Gastroesophageal sphincter (tissue), 3 donors: Measurements from ENCODE around the gene IPO5.

ENCODE experiments used
- POLR2A ChIP-seq, 2 donors: fragments of 450-650 bp; IDR thresholded peaks; one replicate each; pipeline ENCODE4 v1.6.1; 2017; ENCODE audit warnings: antibody characterized with exemption in 2 of 2, mild to moderate bottlenecking in 2 of 2, moderate library complexity in 1 of 2
- POLR2AphosphoS5 ChIP-seq: sonication (generic); formaldehyde crosslinking; IDR thresholded peaks from one replicate; pipeline ENCODE4 v1.6.1; 2017; ENCODE audit warnings: antibody characterized with exemption
- TF ChIP-seq, protein P1 (sequence below), 4 experiments: fragments of 200-600 bp in 2 of 4; fragments of 450-650 bp in 2 of 4; sonication (generic) in 1 of 4; IDR thresholded peaks; one replicate each; pipeline ENCODE4 v1.5.1; 2017 to 2019; ENCODE audit warnings: antibody characterized with exemption in 4 of 4, mild to moderate bottlenecking in 2 of 4, moderate library complexity in 2 of 4

DNA sequence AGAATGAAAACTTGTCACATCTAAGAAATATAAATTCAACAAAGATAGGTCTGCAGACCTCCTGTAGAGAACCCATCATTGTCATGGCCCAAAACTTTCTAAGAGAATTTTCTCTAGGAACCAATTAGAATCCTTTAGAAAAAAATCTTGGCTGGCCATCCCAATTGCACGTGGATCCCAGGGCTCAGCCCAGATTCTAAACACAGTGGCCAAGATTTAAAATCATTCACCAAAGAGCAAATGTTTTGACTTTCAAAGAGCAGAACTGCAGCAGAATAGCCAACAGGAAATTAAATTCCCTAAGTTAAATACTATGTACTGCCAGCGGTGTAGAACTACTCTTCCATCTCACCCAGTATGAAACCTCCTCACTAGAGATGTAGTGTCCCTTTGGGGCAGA, 21.3 kb downstream of the IPO5 start:
- TF ChIP-seq, protein P1, sequence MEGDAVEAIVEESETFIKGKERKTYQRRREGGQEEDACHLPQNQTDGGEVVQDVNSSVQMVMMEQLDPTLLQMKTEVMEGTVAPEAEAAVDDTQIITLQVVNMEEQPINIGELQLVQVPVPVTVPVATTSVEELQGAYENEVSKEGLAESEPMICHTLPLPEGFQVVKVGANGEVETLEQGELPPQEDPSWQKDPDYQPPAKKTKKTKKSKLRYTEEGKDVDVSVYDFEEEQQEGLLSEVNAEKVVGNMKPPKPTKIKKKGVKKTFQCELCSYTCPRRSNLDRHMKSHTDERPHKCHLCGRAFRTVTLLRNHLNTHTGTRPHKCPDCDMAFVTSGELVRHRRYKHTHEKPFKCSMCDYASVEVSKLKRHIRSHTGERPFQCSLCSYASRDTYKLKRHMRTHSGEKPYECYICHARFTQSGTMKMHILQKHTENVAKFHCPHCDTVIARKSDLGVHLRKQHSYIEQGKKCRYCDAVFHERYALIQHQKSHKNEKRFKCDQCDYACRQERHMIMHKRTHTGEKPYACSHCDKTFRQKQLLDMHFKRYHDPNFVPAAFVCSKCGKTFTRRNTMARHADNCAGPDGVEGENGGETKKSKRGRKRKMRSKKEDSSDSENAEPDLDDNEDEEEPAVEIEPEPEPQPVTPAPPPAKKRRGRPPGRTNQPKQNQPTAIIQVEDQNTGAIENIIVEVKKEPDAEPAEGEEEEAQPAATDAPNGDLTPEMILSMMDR (IDR thresholded peaks at IDR 0.05): no peak
- TF ChIP-seq POLR2A (IDR thresholded peaks at IDR 0.05) (no peak), POLR2AphosphoS5 (no peak)
